ENCODE data around the gene OR2V1.
"Not testable (repeated sequence)": the region's sequence is repeated elsewhere in the genome, so short reads cannot be mapped to it uniquely, and the experiment has no call there.

The OR2V1 gene

GRCh38 chr5:181105391-181106025, 25.5 kb downstream of the OR2V1 start:
- Histone ChIP-seq H3K9me3 (ENCODE audit: low read depth, low read length) (no peaks in the 10 kb centered on the region), H3K4me3 (no peak overlapping the region), H3K9ac (ENCODE audit: insufficient read length) (no peak overlapping the region), H3K27ac (no peak overlapping the region), H3K36me3 (ENCODE audit: insufficient read depth, low read length) (no peaks in the 10 kb centered on the region)
- no peak for DNase-seq (ENCODE audit: low read depth, low spot score)
- no peak for TF ChIP-seq FOXP2 (optimal IDR thresholded peaks at IDR 0.05; ENCODE audit: control extremely low read depth, extremely low read length, insufficient read depth)

- H3K27ac ChIP-seq; H3K4me3 ChIP-seq; H3K9ac ChIP-seq (ENCODE audit: insufficient read length); H3K36me3 ChIP-seq (ENCODE audit: insufficient read depth, low read length); DNase-seq (ENCODE audit: low read depth, low spot score); H3K9me3 ChIP-seq (ENCODE audit: low read depth, low read length): not testable (repeated sequence)
Measured at GRCh38 chr5:181104606-181105390, 26.2 kb downstream of the OR2V1 start.

GRCh38 chr5:181104259-181104568, 26.8 kb downstream of the OR2V1 start:
- DNase-seq (ENCODE audit: low read depth, low spot score); H3K4me3 ChIP-seq; H3K9ac ChIP-seq (ENCODE audit: insufficient read length); H3K36me3 ChIP-seq (ENCODE audit: insufficient read depth, low read length); H3K9me3 ChIP-seq (ENCODE audit: low read depth, low read length); H3K27ac ChIP-seq: not testable (repeated sequence)

- not testable (repeated sequence) for DNase-seq (ENCODE audit: low read depth, low spot score)
Measured at GRCh38 chr5:181101930-181102674, 28.9 kb downstream of the OR2V1 start.

GRCh38 chr5:181101030-181101641, 29.8 kb downstream of the OR2V1 start:
- H3K9ac ChIP-seq (ENCODE audit: insufficient read length); H3K4me3 ChIP-seq; H3K27ac ChIP-seq; H3K36me3 ChIP-seq (ENCODE audit: insufficient read depth, low read length); DNase-seq (ENCODE audit: low read depth, low spot score); H3K9me3 ChIP-seq (ENCODE audit: low read depth, low read length): not testable (repeated sequence)

More at GRCh38 chr5:181101930-181102674, 28.9 kb downstream of the OR2V1 start:
- H3K36me3 ChIP-seq (ENCODE audit: insufficient read depth, low read length); H3K9ac ChIP-seq (ENCODE audit: insufficient read length); H3K27ac ChIP-seq; H3K4me3 ChIP-seq; H3K9me3 ChIP-seq (ENCODE audit: low read depth, low read length): not testable (repeated sequence)

- DNase-seq (ENCODE audit: low read depth, low spot score) = no peak
- Histone ChIP-seq H3K9me3 (ENCODE audit: low read depth, low read length) (no peaks in the 10 kb centered on the region), H3K27ac (no peak overlapping the region), H3K4me3 (no peak overlapping the region), H3K36me3 (ENCODE audit: insufficient read depth, low read length) (no peaks in the 10 kb centered on the region), H3K9ac (ENCODE audit: insufficient read length) (no peak overlapping the region)
- TF ChIP-seq FOXP2 (optimal IDR thresholded peaks at IDR 0.05; ENCODE audit: control extremely low read depth, extremely low read length, insufficient read depth) (no peak), POLR2AphosphoS5 (IDR thresholded peaks at IDR 0.05; ENCODE audit: borderline replicate concordance, low read depth, low read length) (no peak), EZH2 (IDR thresholded peaks at IDR 0.05) (no peak)
Measured at GRCh38 chr5:181100121-181100875, 30.7 kb downstream of the OR2V1 start.

GRCh38 chr5:181099602-181100086, 31.3 kb downstream of the OR2V1 start:
- H3K36me3 ChIP-seq (ENCODE audit: insufficient read depth, low read length) = no peaks in the 10 kb centered on the region
- TF ChIP-seq FOXP2 (optimal IDR thresholded peaks at IDR 0.05; ENCODE audit: control extremely low read depth, extremely low read length, insufficient read depth) = no peak
- TF ChIP-seq POLR2AphosphoS5 (IDR thresholded peaks at IDR 0.05; ENCODE audit: borderline replicate concordance, low read depth, low read length) = no peak
- no peak for TF ChIP-seq EZH2 (IDR thresholded peaks at IDR 0.05)
- H3K9me3 ChIP-seq (ENCODE audit: low read depth, low read length) = no peaks in the 10 kb centered on the region
- no peak overlapping the region for H3K27ac ChIP-seq
- no peak for DNase-seq (ENCODE audit: low read depth, low spot score)
- no peak overlapping the region for H3K4me3 ChIP-seq
- H3K9ac ChIP-seq (ENCODE audit: insufficient read length) = no peak overlapping the region

GRCh38 chr5:181098762-181099601, 32.0 kb downstream of the OR2V1 start:
- no peak overlapping the region for H3K9ac ChIP-seq (ENCODE audit: insufficient read length)
- TF ChIP-seq FOXP2 (optimal IDR thresholded peaks at IDR 0.05; ENCODE audit: control extremely low read depth, extremely low read length, insufficient read depth) (no peak), POLR2AphosphoS5 (IDR thresholded peaks at IDR 0.05; ENCODE audit: borderline replicate concordance, low read depth, low read length) (no peak), EZH2 (IDR thresholded peaks at IDR 0.05) (no peak)

GRCh38 chr5:181097759-181098491, 33.0 kb downstream of the OR2V1 start:
- not testable (repeated sequence) for H3K9ac ChIP-seq (ENCODE audit: insufficient read length); H3K27ac ChIP-seq; H3K9me3 ChIP-seq (ENCODE audit: low read depth, low read length); DNase-seq (ENCODE audit: low read depth, low spot score); H3K4me3 ChIP-seq; H3K36me3 ChIP-seq (ENCODE audit: insufficient read depth, low read length)

More at GRCh38 chr5:181098762-181099601, 32.0 kb downstream of the OR2V1 start:
- no peaks in the 10 kb centered on the region for H3K36me3 ChIP-seq (ENCODE audit: insufficient read depth, low read length)
- H3K4me3 ChIP-seq = no peak overlapping the region
- no peaks in the 10 kb centered on the region for H3K9me3 ChIP-seq (ENCODE audit: low read depth, low read length)
- DNase-seq (ENCODE audit: low read depth, low spot score) = no peak
- no peak overlapping the region for H3K27ac ChIP-seq

- H3K4me3 ChIP-seq; H3K36me3 ChIP-seq (ENCODE audit: insufficient read depth, low read length); H3K27ac ChIP-seq; H3K9me3 ChIP-seq (ENCODE audit: low read depth, low read length); H3K9ac ChIP-seq (ENCODE audit: insufficient read length); DNase-seq (ENCODE audit: low read depth, low spot score): not testable (repeated sequence)
Measured at GRCh38 chr5:181097383-181097753, 33.6 kb downstream of the OR2V1 start.

All from SK-N-MC (cell line).